Erythroblast (primary cell): ENCODE results near the gene IL1R1.

Experiments
- GATA1 ChIP-seq: IDR thresholded peaks from 2 replicates; pipeline ENCODE4 v1.6.1; 2011; ENCODE audit warnings: low read depth, mild to moderate bottlenecking, control low read depth, low read length, moderate library complexity
- POLR2A ChIP-seq: IDR thresholded peaks from 2 replicates; pipeline ENCODE4 v1.6.1; 2011; ENCODE audit warnings: mild to moderate bottlenecking, low read length

DNA sequence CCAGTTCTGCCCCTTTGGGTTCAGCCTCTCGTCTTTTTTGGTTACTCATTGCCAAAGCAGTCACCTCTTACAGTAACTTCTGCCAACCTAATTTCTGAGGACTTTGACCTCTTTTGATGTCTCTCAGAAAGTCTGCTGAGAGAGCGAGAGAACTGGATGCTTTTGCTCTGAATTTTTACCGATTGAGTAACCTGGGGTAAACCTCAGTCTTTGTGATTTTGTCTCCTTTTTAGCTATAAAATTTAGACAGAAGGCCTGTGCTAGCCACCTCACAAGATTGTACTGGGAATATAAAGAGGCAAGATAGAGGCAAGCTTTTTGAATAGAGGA, 34.8 kb upstream of the IL1R1 start:
- TF ChIP-seq POLR2A: no peak
- TF ChIP-seq GATA1: no peak
